Cardiac muscle cell (in vitro differentiated cells and primary cell): ENCODE data around the gene U2SURP. TPM values are rescaled to one million over a fixed set of nuclear protein-coding genes. Genes with fewer than 3 reads are reported as not detected.

Experiments used
- DNase-seq, 2 donors: peaks; one replicate each; pipeline versions ENCODE4 v3.0.0 to v3.0.0-alpha.2; 2010 to 2017; ENCODE audit warnings: low read depth in 1 of 2, low spot score in 1 of 2
- H3K27ac ChIP-seq: fragments of 200-600 bp; sonication (generic); 2 replicates; pipeline ENCODE4 v1.5.1; 2016
- H3K27me3 ChIP-seq: fragments of 200-600 bp; sonication (generic); 2 replicates; pipeline ENCODE4 v1.6.0; 2016; ENCODE audit warnings: control low read depth
- H3K36me3 ChIP-seq: fragments of 200-600 bp; sonication (generic); 2 replicates; pipeline ENCODE4 v1.5.1; 2016; ENCODE audit warnings: control low read depth
- H3K4me1 ChIP-seq: fragments of 200-600 bp; sonication (generic); 2 replicates; pipeline ENCODE4 v1.8.1; 2017; ENCODE audit warnings: low read depth, mild to moderate bottlenecking, mixed run types
- H3K4me3 ChIP-seq: fragments of 200-600 bp; sonication (generic); 2 replicates; pipeline ENCODE4 v1.5.1; 2016; ENCODE audit warnings: mild to moderate bottlenecking
- H3K9me3 ChIP-seq: fragments of 200-600 bp; sonication (generic); 2 replicates; pipeline ENCODE4 v1.5.1; 2017; ENCODE audit warnings: low read depth, mild to moderate bottlenecking, control low read depth
- polyA plus RNA-seq: library from polyadenylated mRNA; unstranded; fragments of >200 nt; fragmentation: Nextera tagmentation; extraction: Ambion mirVana; gene quantifications from 2 replicates; pipeline ENCODE4 v1.2.1, GENCODE V29; 2016
- total RNA-seq: library from RNA; depleted of rRNA; stranded (reverse); fragments of >200 nt; gene quantifications from 2 replicates; pipeline ENCODE4 v1.2.3, GENCODE V29; 2016
- TF ChIP-seq, protein P1 (sequence below): IDR thresholded peaks from 2 replicates; pipeline ENCODE4 v1.5.1; 2012; ENCODE audit warnings: low read depth, mild to moderate bottlenecking, low read length

U2SURP gene
- total and polyA plus RNA-seq, 2 experiments from 2014 or later, result 66.4 to 89.0 TPM

DNA sequence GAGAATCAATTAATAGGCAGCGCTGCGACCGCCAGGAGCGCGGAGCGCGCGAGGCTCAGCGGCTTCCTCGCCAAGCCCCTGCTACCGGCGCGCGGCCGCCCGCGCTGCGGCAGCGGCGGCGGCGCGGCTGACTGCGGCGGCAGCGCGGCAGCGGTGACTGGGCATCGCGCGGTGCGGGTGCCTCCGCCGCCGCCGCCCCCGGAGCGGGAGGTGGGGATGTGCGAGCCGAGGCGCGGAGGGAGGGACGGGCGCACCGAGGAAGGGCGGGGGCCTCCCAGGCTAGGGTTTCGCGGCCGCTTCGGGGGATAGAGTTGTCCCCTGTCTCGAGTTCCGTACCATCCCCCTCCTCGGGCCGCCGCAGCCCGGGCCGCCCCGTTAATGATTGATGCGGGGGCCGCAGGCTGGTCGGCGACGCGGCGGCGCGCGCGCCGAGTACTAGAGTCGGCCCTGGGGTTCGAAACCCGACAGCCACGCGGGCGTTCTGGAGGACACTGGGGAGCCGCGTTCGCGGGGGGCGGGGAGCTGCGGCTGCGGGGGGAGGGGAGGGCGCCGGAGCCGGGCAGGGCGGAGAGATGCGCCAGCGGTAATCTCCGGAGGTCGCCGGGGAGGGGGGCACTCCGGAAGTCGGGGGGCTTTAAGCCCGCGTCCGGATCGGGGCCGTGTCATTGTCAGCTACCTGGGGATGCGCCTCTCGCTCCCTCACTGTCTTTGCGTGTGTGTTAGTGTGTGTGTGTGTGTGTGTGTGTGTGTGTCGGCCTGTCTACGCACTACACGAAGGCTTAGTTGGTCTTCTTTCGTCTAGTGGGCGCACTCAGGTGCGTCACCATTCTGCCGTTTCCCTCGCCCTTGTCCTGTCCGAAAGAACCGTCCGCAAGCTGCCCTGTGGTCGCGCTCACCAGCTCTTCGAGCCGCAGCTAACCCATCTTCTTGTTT is 37.6 kb upstream of the U2SURP start, which contains the start of gene PAQR9:
Gene PAQR9 (minus strand): TSS at position 159 of the 933 bp plus-strand sequence. CDS start 338 bp downstream, outside the sequence.
- Histone ChIP-seq H3K9me3 (no peaks in the 10 kb centered on the region), H3K36me3 (no peaks in the 10 kb centered on the region), H3K4me3 (peak within 1 kb of the TSS; percentile 46), H3K4me1 (no peaks in the 10 kb centered on the region), H3K27me3 (peaks cover 30% of the 10 kb centered on the region), H3K27ac (no peak within 1 kb of the TSS)
- TF ChIP-seq, protein P1, sequence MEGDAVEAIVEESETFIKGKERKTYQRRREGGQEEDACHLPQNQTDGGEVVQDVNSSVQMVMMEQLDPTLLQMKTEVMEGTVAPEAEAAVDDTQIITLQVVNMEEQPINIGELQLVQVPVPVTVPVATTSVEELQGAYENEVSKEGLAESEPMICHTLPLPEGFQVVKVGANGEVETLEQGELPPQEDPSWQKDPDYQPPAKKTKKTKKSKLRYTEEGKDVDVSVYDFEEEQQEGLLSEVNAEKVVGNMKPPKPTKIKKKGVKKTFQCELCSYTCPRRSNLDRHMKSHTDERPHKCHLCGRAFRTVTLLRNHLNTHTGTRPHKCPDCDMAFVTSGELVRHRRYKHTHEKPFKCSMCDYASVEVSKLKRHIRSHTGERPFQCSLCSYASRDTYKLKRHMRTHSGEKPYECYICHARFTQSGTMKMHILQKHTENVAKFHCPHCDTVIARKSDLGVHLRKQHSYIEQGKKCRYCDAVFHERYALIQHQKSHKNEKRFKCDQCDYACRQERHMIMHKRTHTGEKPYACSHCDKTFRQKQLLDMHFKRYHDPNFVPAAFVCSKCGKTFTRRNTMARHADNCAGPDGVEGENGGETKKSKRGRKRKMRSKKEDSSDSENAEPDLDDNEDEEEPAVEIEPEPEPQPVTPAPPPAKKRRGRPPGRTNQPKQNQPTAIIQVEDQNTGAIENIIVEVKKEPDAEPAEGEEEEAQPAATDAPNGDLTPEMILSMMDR, result no peak
- DNase-seq, result peak; percentile 24 to 62

DNA sequence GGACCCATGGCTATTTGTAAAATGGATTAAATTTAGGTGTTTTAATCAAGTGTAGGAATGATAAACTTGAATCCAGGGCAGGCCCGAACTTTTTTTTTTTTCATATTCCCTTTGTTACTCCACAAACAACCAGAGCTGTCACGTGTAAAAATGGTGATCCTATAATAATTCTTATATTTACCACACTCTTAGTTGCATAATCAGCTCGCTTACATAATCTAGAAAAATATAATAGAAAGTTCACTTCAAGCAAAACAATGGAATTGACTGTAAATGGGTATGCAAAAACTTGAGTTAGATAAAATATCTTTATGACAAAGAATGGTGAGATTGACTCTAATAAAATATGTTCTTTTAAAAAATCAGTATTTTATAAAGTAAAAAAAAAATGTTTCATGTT is 35.8 kb upstream of the U2SURP start:
- peaks cover 30% of the 10 kb centered on the region for H3K27me3 ChIP-seq
- no peaks in the 10 kb centered on the region for H3K9me3 ChIP-seq
- no peak overlapping the region for H3K4me3 ChIP-seq
- no peak for DNase-seq
- no peaks in the 10 kb centered on the region for H3K36me3 ChIP-seq
- no peak overlapping the region for H3K27ac ChIP-seq
- TF ChIP-seq, protein P1, result no peak
- no peaks in the 10 kb centered on the region for H3K4me1 ChIP-seq

DNA sequence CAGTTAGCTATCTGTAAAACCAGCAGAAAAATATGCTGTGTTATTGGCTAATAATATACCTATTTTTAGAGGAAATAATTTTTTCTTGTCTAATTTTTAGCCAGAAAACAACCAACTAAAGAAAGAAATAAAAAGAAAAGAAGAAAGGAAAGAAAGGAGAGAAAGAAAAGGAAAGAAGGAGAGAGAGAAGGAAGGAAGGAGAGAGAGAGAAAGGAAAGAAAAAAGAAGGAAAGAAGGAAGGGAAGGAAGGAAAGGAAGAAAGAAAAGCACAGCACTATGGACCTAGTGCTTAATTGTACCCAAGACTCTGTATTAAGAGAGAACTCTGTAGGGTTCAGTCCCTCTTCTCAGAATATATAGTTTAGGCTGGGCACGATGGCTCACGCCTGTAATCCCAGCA is 34.6 kb upstream of the U2SURP start:
- Histone ChIP-seq H3K27me3 (peaks cover 30% of the 10 kb centered on the region), H3K9me3 (no peaks in the 10 kb centered on the region), H3K36me3 (no peaks in the 10 kb centered on the region), H3K27ac (no peak overlapping the region), H3K4me1 (no peaks in the 10 kb centered on the region), H3K4me3 (no peak overlapping the region)
- no peak for DNase-seq
- TF ChIP-seq, protein P1, result no peak

DNA sequence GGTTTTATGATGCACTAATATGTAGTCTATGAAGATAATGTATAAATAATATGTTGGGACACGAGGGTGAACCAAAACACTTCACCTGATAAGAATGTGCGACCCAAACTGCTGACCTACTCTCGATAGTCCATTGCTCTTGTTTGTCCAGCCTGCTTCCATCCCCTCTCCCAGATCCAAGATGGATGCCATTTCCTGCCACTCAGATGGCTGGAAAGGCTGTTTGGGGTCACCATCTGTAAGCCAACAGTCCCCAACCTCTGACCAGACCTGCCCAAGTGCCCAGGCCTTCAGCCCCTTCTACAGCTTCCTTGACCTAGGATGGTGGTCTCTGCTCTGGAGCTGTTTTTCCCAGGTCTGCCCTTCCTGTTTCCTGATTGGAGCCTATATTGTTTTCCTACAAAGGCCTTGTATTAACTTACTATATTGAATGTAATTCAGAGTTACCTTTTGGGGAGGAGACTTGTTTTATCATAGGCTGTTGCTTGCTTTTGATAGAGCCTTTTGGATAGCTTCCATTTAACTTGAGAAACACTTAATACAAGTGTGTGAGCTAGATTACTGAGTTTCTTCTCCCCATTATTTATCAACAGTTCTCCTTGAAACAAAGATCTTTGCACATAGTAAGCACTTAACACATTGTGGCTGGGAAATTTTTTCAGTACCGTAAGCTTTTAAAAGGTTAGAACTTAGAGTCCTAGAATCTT is 32.9 kb upstream of the U2SURP start:
- TF ChIP-seq, protein P1, result no peak
- Histone ChIP-seq H3K4me1 (peaks cover 6% of the 10 kb centered on the region), H3K36me3 (no peaks in the 10 kb centered on the region), H3K27me3 (peaks cover 18% of the 10 kb centered on the region), H3K9me3 (no peaks in the 10 kb centered on the region), H3K4me3 (no peak overlapping the region), H3K27ac (no peak overlapping the region)
- DNase-seq, result no peak

DNA sequence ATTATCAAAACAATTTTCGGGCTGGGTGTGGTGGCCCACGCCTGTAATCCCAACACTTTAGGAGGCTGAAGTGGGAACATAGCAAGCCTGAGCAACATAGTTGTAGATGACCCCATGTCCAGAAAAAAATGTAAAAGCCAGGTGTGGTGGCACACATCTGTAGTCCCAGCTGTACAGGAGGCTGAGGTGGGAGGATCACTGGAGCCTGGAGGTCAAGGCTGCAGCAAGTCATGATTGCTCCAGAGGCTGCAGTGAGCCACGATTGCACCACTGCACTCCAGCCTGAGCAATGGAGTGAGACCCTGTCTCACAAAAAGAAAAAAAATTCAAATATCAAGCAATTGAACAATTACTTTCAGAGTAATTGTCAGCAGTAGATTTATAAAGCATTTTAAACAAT is 29.9 kb upstream of the U2SURP start:
- H3K27ac ChIP-seq, result no peak overlapping the region
- H3K36me3 ChIP-seq, result no peaks in the 10 kb centered on the region
- TF ChIP-seq, protein P1, result no peak
- no peaks in the 10 kb centered on the region for H3K27me3 ChIP-seq
- H3K4me3 ChIP-seq, result no peak overlapping the region
- no peaks in the 10 kb centered on the region for H3K9me3 ChIP-seq
- DNase-seq, result no peak
- peaks cover 11% of the 10 kb centered on the region for H3K4me1 ChIP-seq
